ENCODE measurements around the gene PLA2G4E. TPM values are rescaled to one million over a fixed set of nuclear protein-coding genes. Genes with fewer than 3 reads are reported as not detected.

The PLA2G4E gene
- total and polyA plus RNA-seq, 2 donors = 0.05 to 0.62 TPM

- Histone ChIP-seq H3K9me3 (ENCODE audit: control insufficient read depth in 2 of 2, insufficient read depth in 1 of 2, low read length in 1 of 2) (no peaks in the 10 kb centered on the region), H3K4me1 (ENCODE audit: control insufficient read depth in 2 of 2, insufficient read depth in 2 of 2, low read length in 2 of 2) (peaks cover 4 to 11% of the 10 kb centered on the region in 2 donors), H3K27ac (ENCODE audit: low read depth in 1 of 2, low read length in 1 of 2) (peak overlapping the region in 1 of 2 donors; percentile 36), H3K4me3 (ENCODE audit: low read length in 2 of 2) (no peak overlapping the region), H3K36me3 (ENCODE audit: control insufficient read depth in 2 of 2, insufficient read depth in 2 of 2, low read length in 1 of 2) (no peaks in the 10 kb centered on the region), H3K27me3 (ENCODE audit: control insufficient read depth in 2 of 2, insufficient read depth in 1 of 2, low read length in 1 of 2) (peaks cover 2 to 23% of the 10 kb centered on the region in 2 donors)
- 87% methylated on average over 6 of the region's 6 CpGs for WGBS
- DNase-seq (ENCODE audit: low read depth in 6 of 9, low spot score in 9 of 9) = no peak
These were observed 37.2 kb upstream of the PLA2G4E start for GRCh38 chr15:42057799-42058646.

GRCh38 chr15:42056934-42057798, 36.3 kb upstream of the PLA2G4E start:
- Histone ChIP-seq H3K36me3 (ENCODE audit: control insufficient read depth in 2 of 2, insufficient read depth in 2 of 2, low read length in 1 of 2) (no peaks in the 10 kb centered on the region), H3K4me1 (ENCODE audit: control insufficient read depth in 2 of 2, insufficient read depth in 2 of 2, low read length in 2 of 2) (peaks cover 4 to 11% of the 10 kb centered on the region in 2 donors), H3K27ac (ENCODE audit: low read depth in 1 of 2, low read length in 1 of 2) (peak overlapping the region in 1 of 2 donors; percentile 62), H3K4me3 (ENCODE audit: low read length in 2 of 2) (peak overlapping the region; percentile 26 to 34), H3K9me3 (ENCODE audit: control insufficient read depth in 2 of 2, insufficient read depth in 1 of 2, low read length in 1 of 2) (no peaks in the 10 kb centered on the region), H3K27me3 (ENCODE audit: control insufficient read depth in 2 of 2, insufficient read depth in 1 of 2, low read length in 1 of 2) (peaks cover 2 to 24% of the 10 kb centered on the region in 2 donors)
- DNase-seq (ENCODE audit: low read depth in 6 of 9, low spot score in 9 of 9) = peak in 6 of 9 donors; percentile 8 to 47 (median 27)
- 21% methylated on average over 37 of the region's 37 CpGs for WGBS

- no peak overlapping the region for H3K4me3 ChIP-seq (ENCODE audit: low read length in 2 of 2)
- WGBS = 96% methylated on average over 2 of the region's 2 CpGs
- H3K4me1 ChIP-seq (ENCODE audit: control insufficient read depth in 2 of 2, insufficient read depth in 2 of 2, low read length in 2 of 2) = peaks cover 4 to 11% of the 10 kb centered on the region in 2 donors
- H3K27ac ChIP-seq (ENCODE audit: low read depth in 1 of 2, low read length in 1 of 2) = no peak overlapping the region
- no peaks in the 10 kb centered on the region for H3K9me3 ChIP-seq (ENCODE audit: control insufficient read depth in 2 of 2, insufficient read depth in 1 of 2, low read length in 1 of 2)
- no peak for DNase-seq (ENCODE audit: low read depth in 6 of 9, low spot score in 9 of 9)
- H3K27me3 ChIP-seq (ENCODE audit: control insufficient read depth in 2 of 2, insufficient read depth in 1 of 2, low read length in 1 of 2) = peaks cover 2 to 24% of the 10 kb centered on the region in 2 donors
- H3K36me3 ChIP-seq (ENCODE audit: control insufficient read depth in 2 of 2, insufficient read depth in 2 of 2, low read length in 1 of 2) = no peaks in the 10 kb centered on the region
These were observed 33.1 kb upstream of the PLA2G4E start for GRCh38 chr15:42053914-42054313.

- H3K27ac ChIP-seq (ENCODE audit: low read depth in 1 of 2, low read length in 1 of 2) = no peak overlapping the region
- no peak overlapping the region for H3K4me3 ChIP-seq (ENCODE audit: low read length in 2 of 2)
- 91% methylated on average over 4 of the region's 4 CpGs for WGBS
- peaks cover 4 to 11% of the 10 kb centered on the region in 2 donors for H3K4me1 ChIP-seq (ENCODE audit: control insufficient read depth in 2 of 2, insufficient read depth in 2 of 2, low read length in 2 of 2)
- H3K27me3 ChIP-seq (ENCODE audit: control insufficient read depth in 2 of 2, insufficient read depth in 1 of 2, low read length in 1 of 2) = peaks cover 2 to 24% of the 10 kb centered on the region in 2 donors
- DNase-seq (ENCODE audit: low read depth in 6 of 9, low spot score in 9 of 9) = no peak
- no peaks in the 10 kb centered on the region for H3K9me3 ChIP-seq (ENCODE audit: control insufficient read depth in 2 of 2, insufficient read depth in 1 of 2, low read length in 1 of 2)
- no peaks in the 10 kb centered on the region for H3K36me3 ChIP-seq (ENCODE audit: control insufficient read depth in 2 of 2, insufficient read depth in 2 of 2, low read length in 1 of 2)
These were observed 32.2 kb upstream of the PLA2G4E start for GRCh38 chr15:42053010-42053409.

- H3K27ac ChIP-seq (ENCODE audit: low read depth in 1 of 2, low read length in 1 of 2) = no peak overlapping the region
- peaks cover 0 to 4% of the 10 kb centered on the region in 2 donors for H3K27me3 ChIP-seq (ENCODE audit: control insufficient read depth in 2 of 2, insufficient read depth in 1 of 2, low read length in 1 of 2)
- no peak for DNase-seq (ENCODE audit: low read depth in 6 of 9, low spot score in 9 of 9)
- WGBS = 95% methylated on average over 10 of the region's 10 CpGs
- no peaks in the 10 kb centered on the region for H3K4me1 ChIP-seq (ENCODE audit: control insufficient read depth in 2 of 2, insufficient read depth in 2 of 2, low read length in 2 of 2)
- H3K36me3 ChIP-seq (ENCODE audit: control insufficient read depth in 2 of 2, insufficient read depth in 2 of 2, low read length in 1 of 2) = no peaks in the 10 kb centered on the region
- no peaks in the 10 kb centered on the region for H3K9me3 ChIP-seq (ENCODE audit: control insufficient read depth in 2 of 2, insufficient read depth in 1 of 2, low read length in 1 of 2)
- no peak overlapping the region for H3K4me3 ChIP-seq (ENCODE audit: low read length in 2 of 2)
These were observed 29.8 kb upstream of the PLA2G4E start for GRCh38 chr15:42050484-42051255.

- DNase-seq (ENCODE audit: low read depth in 6 of 9, low spot score in 9 of 9) = no peak
- H3K36me3 ChIP-seq (ENCODE audit: control insufficient read depth in 2 of 2, insufficient read depth in 2 of 2, low read length in 1 of 2) = no peaks in the 10 kb centered on the region
- no peaks in the 10 kb centered on the region for H3K4me1 ChIP-seq (ENCODE audit: control insufficient read depth in 2 of 2, insufficient read depth in 2 of 2, low read length in 2 of 2)
- 94% methylated on average over 8 of the region's 8 CpGs for WGBS
- H3K9me3 ChIP-seq (ENCODE audit: control insufficient read depth in 2 of 2, insufficient read depth in 1 of 2, low read length in 1 of 2) = no peaks in the 10 kb centered on the region
- peaks cover 0 to 4% of the 10 kb centered on the region in 2 donors for H3K27me3 ChIP-seq (ENCODE audit: control insufficient read depth in 2 of 2, insufficient read depth in 1 of 2, low read length in 1 of 2)
- no peak overlapping the region for H3K27ac ChIP-seq (ENCODE audit: low read depth in 1 of 2, low read length in 1 of 2)
- H3K4me3 ChIP-seq (ENCODE audit: low read length in 2 of 2) = no peak overlapping the region
These were observed 28.0 kb upstream of the PLA2G4E start for GRCh38 chr15:42048821-42049200.

- no peaks in the 10 kb centered on the region for H3K4me1 ChIP-seq (ENCODE audit: control insufficient read depth in 2 of 2, insufficient read depth in 2 of 2, low read length in 2 of 2)
- H3K4me3 ChIP-seq (ENCODE audit: low read length in 2 of 2) = no peak overlapping the region
- no peak for DNase-seq (ENCODE audit: low read depth in 6 of 9, low spot score in 9 of 9)
- WGBS = 97% methylated on average over 9 of the region's 9 CpGs
- H3K27me3 ChIP-seq (ENCODE audit: control insufficient read depth in 2 of 2, insufficient read depth in 1 of 2, low read length in 1 of 2) = peaks cover 0 to 4% of the 10 kb centered on the region in 2 donors
- H3K9me3 ChIP-seq (ENCODE audit: control insufficient read depth in 2 of 2, insufficient read depth in 1 of 2, low read length in 1 of 2) = no peaks in the 10 kb centered on the region
- no peak overlapping the region for H3K27ac ChIP-seq (ENCODE audit: low read depth in 1 of 2, low read length in 1 of 2)
- H3K36me3 ChIP-seq (ENCODE audit: control insufficient read depth in 2 of 2, insufficient read depth in 2 of 2, low read length in 1 of 2) = no peaks in the 10 kb centered on the region
These were observed 27.4 kb upstream of the PLA2G4E start for GRCh38 chr15:42048080-42048820.

GRCh38 chr15:42046597-42046996, 25.8 kb upstream of the PLA2G4E start:
- WGBS = 99% methylated on average over 2 of the region's 2 CpGs
- H3K9me3 ChIP-seq (ENCODE audit: control insufficient read depth in 2 of 2, insufficient read depth in 1 of 2, low read length in 1 of 2) = no peaks in the 10 kb centered on the region
- no peak overlapping the region for H3K4me3 ChIP-seq (ENCODE audit: low read length in 2 of 2)
- no peak overlapping the region for H3K27ac ChIP-seq (ENCODE audit: low read depth in 1 of 2, low read length in 1 of 2)
- H3K27me3 ChIP-seq (ENCODE audit: control insufficient read depth in 2 of 2, insufficient read depth in 1 of 2, low read length in 1 of 2) = no peaks in the 10 kb centered on the region
- H3K36me3 ChIP-seq (ENCODE audit: control insufficient read depth in 2 of 2, insufficient read depth in 2 of 2, low read length in 1 of 2) = no peaks in the 10 kb centered on the region
- no peak for DNase-seq (ENCODE audit: low read depth in 6 of 9, low spot score in 9 of 9)
- no peaks in the 10 kb centered on the region for H3K4me1 ChIP-seq (ENCODE audit: control insufficient read depth in 2 of 2, insufficient read depth in 2 of 2, low read length in 2 of 2)

Measured in thymus (tissue), 11 donors.